Gastrocnemius medialis (tissue), 4 donors: Measurements from ENCODE around the gene DCST1.

Experiments
- POLR2A ChIP-seq, 2 donors: fragments of 450-650 bp; IDR thresholded peaks; one replicate each; pipeline ENCODE4 v1.6.1; 2017; ENCODE audit warnings: antibody characterized with exemption in 2 of 2, mild to moderate bottlenecking in 2 of 2, moderate library complexity in 2 of 2
- TF ChIP-seq, protein P1 (sequence below), 5 experiments: fragments of 450-650 bp in 3 of 5; fragments of 200-600 bp in 2 of 5; sonication (generic) in 2 of 5; IDR thresholded peaks in 4 of 5; conservative IDR thresholded peaks in 1 of 5; 1 replicate in 4 of 5; 2 replicates in 1 of 5; pipeline ENCODE4 v1.5.1; 2016 to 2019; ENCODE audit warnings: antibody characterized with exemption in 5 of 5, mild to moderate bottlenecking in 3 of 5, moderate library complexity in 3 of 5

DNA sequence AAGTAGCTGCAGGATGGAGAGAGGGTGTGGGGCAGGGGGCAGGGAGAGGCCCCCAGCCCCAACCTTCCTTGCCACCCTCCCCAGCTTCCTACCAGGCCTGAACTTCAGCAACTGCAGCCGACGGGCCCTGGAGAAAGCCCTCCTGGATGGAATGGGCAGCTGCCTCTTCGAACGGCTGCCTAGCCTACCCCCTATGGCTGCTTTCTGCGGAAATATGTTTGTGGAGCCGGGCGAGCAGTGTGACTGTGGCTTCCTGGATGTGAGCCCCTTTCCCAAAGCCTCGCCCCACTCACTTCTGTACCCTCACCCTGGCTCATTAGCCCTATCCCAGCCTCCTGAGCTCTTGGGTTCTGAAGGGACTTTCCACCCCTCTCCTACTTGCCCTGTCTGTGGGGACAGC is 23.5 kb downstream of the DCST1 start:
- TF ChIP-seq POLR2A (IDR thresholded peaks at IDR 0.05): no peak
- TF ChIP-seq, protein P1, sequence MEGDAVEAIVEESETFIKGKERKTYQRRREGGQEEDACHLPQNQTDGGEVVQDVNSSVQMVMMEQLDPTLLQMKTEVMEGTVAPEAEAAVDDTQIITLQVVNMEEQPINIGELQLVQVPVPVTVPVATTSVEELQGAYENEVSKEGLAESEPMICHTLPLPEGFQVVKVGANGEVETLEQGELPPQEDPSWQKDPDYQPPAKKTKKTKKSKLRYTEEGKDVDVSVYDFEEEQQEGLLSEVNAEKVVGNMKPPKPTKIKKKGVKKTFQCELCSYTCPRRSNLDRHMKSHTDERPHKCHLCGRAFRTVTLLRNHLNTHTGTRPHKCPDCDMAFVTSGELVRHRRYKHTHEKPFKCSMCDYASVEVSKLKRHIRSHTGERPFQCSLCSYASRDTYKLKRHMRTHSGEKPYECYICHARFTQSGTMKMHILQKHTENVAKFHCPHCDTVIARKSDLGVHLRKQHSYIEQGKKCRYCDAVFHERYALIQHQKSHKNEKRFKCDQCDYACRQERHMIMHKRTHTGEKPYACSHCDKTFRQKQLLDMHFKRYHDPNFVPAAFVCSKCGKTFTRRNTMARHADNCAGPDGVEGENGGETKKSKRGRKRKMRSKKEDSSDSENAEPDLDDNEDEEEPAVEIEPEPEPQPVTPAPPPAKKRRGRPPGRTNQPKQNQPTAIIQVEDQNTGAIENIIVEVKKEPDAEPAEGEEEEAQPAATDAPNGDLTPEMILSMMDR (IDR thresholded peaks at IDR 0.05 in 4 of 5, conservative IDR thresholded peaks at IDR 0.05 in 1 of 5): no peak
